Coronary artery (tissue), 2 donors: ENCODE measurements around the gene DNAJC15.

Experiments used
- DNase-seq: peaks from one replicate; pipeline ENCODE4 v3.0.0-alpha.2; 2017; ENCODE audit warnings: low spot score
- H3K27ac ChIP-seq, 2 donors: fragments of 200-600 bp; sonication (generic); one replicate each; pipeline ENCODE4 v1.5.1; 2016 to 2019
- H3K4me3 ChIP-seq: fragments of 200-600 bp; sonication (generic); 2 replicates; pipeline ENCODE4 v1.5.1; 2016; ENCODE audit warnings: mild to moderate bottlenecking, moderate library complexity
- TF ChIP-seq, protein P1 (sequence below): fragments of 200-600 bp; sonication (generic); IDR thresholded peaks from one replicate; pipeline ENCODE4 v1.5.1; 2019; ENCODE audit warnings: antibody characterized with exemption

Gene DNAJC15

DNA sequence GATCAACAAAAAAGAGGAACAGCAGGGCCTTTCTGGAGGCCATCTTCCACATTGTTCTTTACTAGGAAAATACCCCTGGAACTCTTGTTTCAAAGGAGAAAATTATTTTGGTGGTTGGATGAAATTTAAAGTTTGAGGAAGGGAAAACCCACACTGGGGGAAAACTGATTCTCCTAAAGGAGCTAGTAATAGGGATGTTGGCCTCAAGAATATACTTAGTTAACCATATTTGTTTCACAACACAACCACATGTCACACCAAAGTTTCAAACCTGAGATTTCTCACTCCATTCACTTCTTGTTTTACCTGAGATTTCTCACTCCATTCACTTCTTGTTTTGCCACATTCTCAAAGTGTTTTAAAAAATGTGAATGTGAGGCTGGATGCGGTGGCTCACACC, 28.5 kb upstream of the DNAJC15 start:
- DNase-seq = no peak
- Histone ChIP-seq H3K4me3 (no peak overlapping the region), H3K27ac (no peak overlapping the region)
- TF ChIP-seq, protein P1, sequence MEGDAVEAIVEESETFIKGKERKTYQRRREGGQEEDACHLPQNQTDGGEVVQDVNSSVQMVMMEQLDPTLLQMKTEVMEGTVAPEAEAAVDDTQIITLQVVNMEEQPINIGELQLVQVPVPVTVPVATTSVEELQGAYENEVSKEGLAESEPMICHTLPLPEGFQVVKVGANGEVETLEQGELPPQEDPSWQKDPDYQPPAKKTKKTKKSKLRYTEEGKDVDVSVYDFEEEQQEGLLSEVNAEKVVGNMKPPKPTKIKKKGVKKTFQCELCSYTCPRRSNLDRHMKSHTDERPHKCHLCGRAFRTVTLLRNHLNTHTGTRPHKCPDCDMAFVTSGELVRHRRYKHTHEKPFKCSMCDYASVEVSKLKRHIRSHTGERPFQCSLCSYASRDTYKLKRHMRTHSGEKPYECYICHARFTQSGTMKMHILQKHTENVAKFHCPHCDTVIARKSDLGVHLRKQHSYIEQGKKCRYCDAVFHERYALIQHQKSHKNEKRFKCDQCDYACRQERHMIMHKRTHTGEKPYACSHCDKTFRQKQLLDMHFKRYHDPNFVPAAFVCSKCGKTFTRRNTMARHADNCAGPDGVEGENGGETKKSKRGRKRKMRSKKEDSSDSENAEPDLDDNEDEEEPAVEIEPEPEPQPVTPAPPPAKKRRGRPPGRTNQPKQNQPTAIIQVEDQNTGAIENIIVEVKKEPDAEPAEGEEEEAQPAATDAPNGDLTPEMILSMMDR = no peak

DNA sequence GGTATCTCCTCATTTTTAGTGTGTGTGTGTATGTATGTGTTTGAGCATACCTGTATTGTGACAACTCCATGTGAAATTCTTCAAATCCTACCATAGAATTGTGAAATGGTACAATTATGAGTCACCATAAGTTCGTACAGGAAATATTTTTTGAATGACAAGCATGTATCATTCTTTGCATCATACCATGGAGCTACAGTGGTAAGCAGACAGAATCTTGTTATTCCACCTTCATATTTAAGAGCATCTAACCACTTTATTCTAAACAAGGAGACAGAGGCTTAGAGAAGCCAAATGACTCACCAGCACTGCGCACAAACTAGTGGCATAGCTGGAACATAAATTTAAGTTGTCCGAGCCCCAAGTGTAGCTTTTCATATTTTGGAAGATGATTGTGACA, 26.8 kb upstream of the DNAJC15 start:
- no peak overlapping the region for H3K4me3 ChIP-seq
- TF ChIP-seq, protein P1 = no peak
- no peak for DNase-seq
- no peak overlapping the region for H3K27ac ChIP-seq

DNA sequence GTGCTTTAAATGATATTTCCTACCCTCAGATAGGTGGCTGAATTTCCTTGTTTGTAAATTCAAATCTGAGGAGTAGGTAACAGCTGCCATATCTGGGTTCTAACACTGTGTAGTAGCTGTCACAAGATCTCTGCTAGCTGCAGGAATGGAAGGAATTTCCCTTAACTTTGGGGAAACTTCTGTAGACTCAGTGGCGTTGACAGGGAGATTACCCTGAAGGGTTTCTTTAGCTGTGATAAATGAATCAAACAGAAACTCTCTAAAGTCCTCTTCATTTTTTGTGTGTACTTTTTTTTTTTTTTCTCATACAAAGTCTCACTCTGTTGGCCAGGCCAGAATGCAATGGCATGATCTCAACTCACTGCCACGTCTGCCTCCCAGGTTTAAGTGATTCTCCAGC, 26.0 kb upstream of the DNAJC15 start:
- Histone ChIP-seq H3K27ac (no peak overlapping the region), H3K4me3 (no peak overlapping the region)
- TF ChIP-seq, protein P1 = no peak
- no peak for DNase-seq

DNA sequence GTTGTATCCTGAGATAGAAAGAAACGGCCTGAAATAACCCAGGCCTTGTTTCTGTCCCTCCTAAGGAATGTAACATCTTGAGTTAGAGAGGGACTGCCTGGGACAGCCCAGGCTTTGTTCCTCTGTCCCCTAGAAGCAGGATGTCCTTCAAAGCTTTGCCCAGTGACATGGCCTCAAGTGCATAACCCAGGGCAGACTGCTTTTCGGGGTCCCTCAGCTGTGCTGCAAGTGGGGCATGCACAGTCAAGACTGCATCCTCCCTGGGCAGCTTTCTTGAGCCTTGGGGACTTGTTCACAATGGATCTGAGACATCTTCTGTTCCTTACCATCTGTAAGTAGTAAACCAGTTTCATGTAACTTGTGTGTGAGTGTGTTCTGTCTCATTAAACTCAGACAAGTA, 23.9 kb upstream of the DNAJC15 start:
- DNase-seq = no peak
- Histone ChIP-seq H3K27ac (no peak overlapping the region), H3K4me3 (no peak overlapping the region)
- TF ChIP-seq, protein P1 = no peak

DNA sequence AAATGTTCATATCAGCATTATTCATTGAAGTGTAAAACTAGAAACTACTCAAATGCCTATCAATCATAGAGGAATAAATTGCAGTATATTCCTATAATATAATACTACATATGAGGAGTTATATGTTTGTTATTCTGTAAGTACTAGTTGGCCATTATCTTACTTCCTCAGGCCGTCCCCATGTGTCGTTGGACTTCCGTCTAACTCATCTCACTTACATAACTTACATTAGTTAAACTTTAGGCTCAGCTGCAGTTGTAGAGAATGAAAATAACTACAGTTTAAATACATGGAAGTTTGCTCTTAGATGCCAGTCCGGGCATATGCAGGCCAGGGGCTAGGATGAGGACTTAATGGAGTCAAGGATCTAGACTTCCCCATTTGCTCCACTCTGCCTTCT, 22.7 kb upstream of the DNAJC15 start:
- Histone ChIP-seq H3K4me3 (no peak overlapping the region), H3K27ac (no peak overlapping the region)
- DNase-seq = no peak
- TF ChIP-seq, protein P1 = no peak

DNA sequence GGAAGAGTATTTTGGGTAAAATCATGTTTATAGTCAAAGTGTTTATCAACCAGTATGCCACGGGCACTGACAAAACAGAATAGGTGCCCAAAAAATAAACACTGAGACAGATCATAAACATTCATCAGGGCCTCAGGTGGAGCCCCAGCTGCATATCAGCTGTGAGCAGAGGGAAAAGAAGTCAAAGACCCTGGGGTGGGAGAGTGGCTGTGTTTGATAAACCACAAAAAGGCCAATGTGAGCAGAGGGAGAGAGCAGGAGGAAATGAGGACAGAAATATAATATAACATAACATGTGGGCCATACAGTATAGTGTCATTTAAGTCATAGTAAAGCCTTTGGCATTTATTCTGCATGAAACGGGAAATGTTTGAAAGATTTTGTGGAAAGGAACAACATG, 21.4 kb upstream of the DNAJC15 start:
- DNase-seq = no peak
- no peak overlapping the region for H3K27ac ChIP-seq
- H3K4me3 ChIP-seq = no peak overlapping the region
- TF ChIP-seq, protein P1 = no peak

DNA sequence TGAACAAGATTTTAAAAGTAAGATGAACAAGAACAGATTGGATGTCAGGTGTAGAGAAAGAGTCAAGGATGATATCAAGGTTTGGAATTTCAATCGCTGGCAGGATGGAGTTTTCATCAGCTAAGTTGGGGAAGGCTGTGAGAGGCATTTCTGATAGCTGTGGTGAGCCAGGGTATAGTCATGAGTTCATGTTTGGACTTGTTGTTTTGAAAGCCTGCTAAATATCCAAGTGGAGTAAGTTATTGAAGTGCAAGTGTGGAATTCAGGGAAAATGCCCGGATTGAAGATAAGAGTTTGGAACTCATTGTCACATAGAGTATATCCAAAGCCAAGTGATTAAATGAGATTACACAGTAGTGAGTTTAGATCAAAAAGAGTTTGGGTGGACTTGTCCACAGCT, 20.4 kb upstream of the DNAJC15 start:
- TF ChIP-seq, protein P1 = no peak
- H3K27ac ChIP-seq = no peak overlapping the region
- no peak overlapping the region for H3K4me3 ChIP-seq
- DNase-seq = no peak
